Measurements from ENCODE around the gene NSD1.
A peak's percentile ranks its signal among the peaks of the same experiment; 100 is the strongest.
"Not testable (repeated sequence)": the region's sequence is repeated elsewhere in the genome, so short reads cannot be mapped to it uniquely, and the experiment has no call there.

NSD1 gene

GRCh38 chr5:177123789-177124485 lies 9.6 kb upstream of the NSD1 start:
- no peak for DNase-seq (ENCODE audit: low read depth in 1 of 2, low spot score in 1 of 2)

GRCh38 chr5:177124486-177124991 lies 9.0 kb upstream of the NSD1 start:
- DNase-seq (ENCODE audit: low read depth in 1 of 2, low spot score in 1 of 2): no peak

GRCh38 chr5:177126771-177127170 lies 6.8 kb upstream of the NSD1 start:
- DNase-seq (ENCODE audit: low read depth in 1 of 2, low spot score in 1 of 2): no peak

GRCh38 chr5:177128551-177128981 lies 5.0 kb upstream of the NSD1 start:
- DNase-seq (ENCODE audit: low read depth in 1 of 2, low spot score in 1 of 2): no peak

GRCh38 chr5:177130211-177131018 lies 3.2 kb upstream of the NSD1 start:
- DNase-seq (ENCODE audit: low read depth in 1 of 2, low spot score in 1 of 2): no peak

GRCh38 chr5:177131019-177131320 lies 2.6 kb upstream of the NSD1 start:
- DNase-seq (ENCODE audit: low read depth in 1 of 2, low spot score in 1 of 2): no peak

GRCh38 chr5:177131352-177132135 lies 2.0 kb upstream of the NSD1 start:
- DNase-seq (ENCODE audit: low read depth in 1 of 2, low spot score in 1 of 2): no peak

GRCh38 chr5:177132136-177133095 lies 1.2 kb upstream of the NSD1 start:
- DNase-seq (ENCODE audit: low read depth in 1 of 2, low spot score in 1 of 2): no peak

GRCh38 chr5:177133853-177134696 lies 502 bp downstream of the NSD1 start:
- peak in 1 of 2 donors; percentile 41 for DNase-seq (ENCODE audit: low read depth in 1 of 2, low spot score in 1 of 2)

GRCh38 chr5:177134697-177135225 lies 1.2 kb downstream of the NSD1 start:
- DNase-seq (ENCODE audit: low read depth in 1 of 2, low spot score in 1 of 2): no peak

GRCh38 chr5:177140312-177140711 lies 6.7 kb downstream of the NSD1 start:
- DNase-seq (ENCODE audit: low read depth in 1 of 2, low spot score in 1 of 2): no peak

GRCh38 chr5:177141496-177141895 lies 7.9 kb downstream of the NSD1 start:
- no peak for DNase-seq (ENCODE audit: low read depth in 1 of 2, low spot score in 1 of 2)

GRCh38 chr5:177142098-177142611 lies 8.6 kb downstream of the NSD1 start:
- DNase-seq (ENCODE audit: low read depth in 1 of 2, low spot score in 1 of 2): no peak

- no peak for DNase-seq (ENCODE audit: low read depth in 1 of 2, low spot score in 1 of 2)
Observed at GRCh38 chr5:177142778-177143177, 9.2 kb downstream of the NSD1 start.

GRCh38 chr5:177146891-177147638 lies 13.5 kb downstream of the NSD1 start:
- no peak for DNase-seq (ENCODE audit: low read depth in 1 of 2, low spot score in 1 of 2)

GRCh38 chr5:177150061-177150460 lies 16.5 kb downstream of the NSD1 start:
- DNase-seq (ENCODE audit: low read depth in 1 of 2, low spot score in 1 of 2): not testable (repeated sequence)

- DNase-seq (ENCODE audit: low read depth in 1 of 2, low spot score in 1 of 2): no peak
Observed at GRCh38 chr5:177154003-177154643, 20.6 kb downstream of the NSD1 start.

- no peak for DNase-seq (ENCODE audit: low read depth in 1 of 2, low spot score in 1 of 2)
Observed at GRCh38 chr5:177162379-177162778, 28.8 kb downstream of the NSD1 start.

All from stimulated activated CD4-positive, alpha-beta T cell treated with anti-CD3 and anti-CD28 coated beads, Interleukin-15, amount 100 ng/mL, for 1 hour (primary cell).